ENCODE measurements around the gene FGF12.
A peak's percentile ranks its signal among the peaks of the same experiment; 100 is the strongest.

FGF12 gene

DNA sequence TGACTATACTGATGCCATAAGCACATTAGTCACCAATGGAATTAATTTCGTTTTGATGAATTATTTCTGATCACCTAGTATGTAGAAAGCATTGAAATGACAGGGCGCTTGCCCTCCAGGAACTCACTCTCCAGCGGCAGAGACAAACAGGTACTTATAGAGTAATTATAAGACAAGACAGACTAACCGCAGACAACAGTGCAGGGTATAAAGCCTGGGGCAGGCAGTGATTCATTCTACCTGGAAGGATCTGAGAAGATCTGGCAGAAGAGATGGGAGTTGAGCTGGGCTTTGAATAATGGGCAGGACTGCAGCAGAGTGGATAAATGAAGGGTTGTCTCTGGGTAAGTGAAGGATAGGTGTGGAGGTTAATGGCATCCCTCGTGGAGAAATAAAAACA lies 331.8 kb downstream of the FGF12 start:
- Histone ChIP-seq H3K18ac (ENCODE audit: low read length) (no peak overlapping the region), H3K27me3 (ENCODE audit: insufficient read depth, low read length) (no peaks in the 10 kb centered on the region), H3K4me3 (ENCODE audit: low read depth, low read length) (no peak overlapping the region), H2AK5ac (ENCODE audit: low read length) (no peak overlapping the region), H2BK12ac (ENCODE audit: low read length) (no peak overlapping the region), H4K8ac (ENCODE audit: low read depth, low read length) (no peak overlapping the region), H3K9ac (ENCODE audit: low read length) (no peak overlapping the region), H4K12ac (ENCODE audit: low read depth, low read length) (no peak overlapping the region), H2BK5ac (ENCODE audit: low read depth, low read length, poor library complexity) (no peak overlapping the region), H3K27ac (ENCODE audit: low read depth, low read length) (no peak overlapping the region), H2BK120ac (ENCODE audit: insufficient read depth, low read length, poor library complexity) (no peak overlapping the region), H3K36me3 (ENCODE audit: control insufficient read depth in 1 of 2, insufficient read depth in 2 of 2, low read length in 2 of 2) (no peaks in the 10 kb centered on the region), H3K14ac (ENCODE audit: low read length) (no peak overlapping the region), H3K4me2 (ENCODE audit: low read length) (no peak overlapping the region), H3K23ac (ENCODE audit: low read length) (no peak overlapping the region), H3K79me2 (ENCODE audit: control insufficient read depth, insufficient read depth, low read length, poor library complexity) (no peaks in the 10 kb centered on the region), H3K9me3 (ENCODE audit: insufficient read depth, low read depth, low read length) (no peaks in the 10 kb centered on the region), H4K91ac (ENCODE audit: low read depth, low read length) (no peak overlapping the region), H3K4ac (ENCODE audit: low read depth, low read length) (no peak overlapping the region), H2AFZ (ENCODE audit: insufficient read depth, low read length, poor library complexity) (no peak overlapping the region), H3K4me1 (ENCODE audit: control insufficient read depth in 1 of 2, insufficient read depth in 2 of 2, low read length in 2 of 2) (no peaks in the 10 kb centered on the region), H3K79me1 (ENCODE audit: low read length) (no peaks in the 10 kb centered on the region)
- WGBS (ENCODE audit: extremely low coverage, insufficient coverage, insufficient read length) = no CpG with 5 or more reads among the region's 5 CpGs
- DNase-seq = peak in 1 of 2 donors; percentile 48

DNA sequence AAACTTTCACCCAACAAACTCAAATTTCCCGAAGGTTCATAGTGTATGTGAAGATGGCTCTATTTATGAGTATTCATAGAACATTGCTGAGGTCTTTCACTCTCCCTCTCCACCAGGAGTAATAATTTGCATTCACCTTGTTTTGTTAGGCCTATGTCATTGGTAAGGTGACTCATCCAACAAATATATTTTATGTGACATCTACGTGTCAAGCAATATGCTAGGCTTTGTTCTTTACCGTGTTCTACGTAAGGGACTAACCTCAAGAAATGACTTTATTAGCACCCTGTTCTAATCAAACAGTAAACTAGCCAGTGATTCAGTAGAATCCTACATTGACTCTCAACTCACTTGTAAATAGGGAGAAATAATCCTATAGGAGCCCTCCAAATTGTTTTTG lies 334.4 kb downstream of the FGF12 start:
- peaks cover 0 to 2% of the 10 kb centered on the region in 2 experiments for H3K4me1 ChIP-seq (ENCODE audit: control insufficient read depth in 1 of 2, insufficient read depth in 2 of 2, low read length in 2 of 2)
- no peaks in the 10 kb centered on the region for H3K27me3 ChIP-seq (ENCODE audit: insufficient read depth, low read length)
- no peak overlapping the region for H3K14ac ChIP-seq (ENCODE audit: low read length)
- H3K18ac ChIP-seq (ENCODE audit: low read length) = no peak overlapping the region
- no peak overlapping the region for H4K8ac ChIP-seq (ENCODE audit: low read depth, low read length)
- no peak overlapping the region for H3K4ac ChIP-seq (ENCODE audit: low read depth, low read length)
- no peak overlapping the region for H3K4me3 ChIP-seq (ENCODE audit: low read depth, low read length)
- no peak for DNase-seq
- no peak overlapping the region for H3K23ac ChIP-seq (ENCODE audit: low read length)
- H2AK5ac ChIP-seq (ENCODE audit: low read length) = no peak overlapping the region
- no peaks in the 10 kb centered on the region for H3K9me3 ChIP-seq (ENCODE audit: insufficient read depth, low read depth, low read length)
- H2BK5ac ChIP-seq (ENCODE audit: low read depth, low read length, poor library complexity) = no peak overlapping the region
- no peaks in the 10 kb centered on the region for H3K79me2 ChIP-seq (ENCODE audit: control insufficient read depth, insufficient read depth, low read length, poor library complexity)
- no peak overlapping the region for H3K9ac ChIP-seq (ENCODE audit: low read length)
- no peak overlapping the region for H3K27ac ChIP-seq (ENCODE audit: low read depth, low read length)
- no peaks in the 10 kb centered on the region for H3K36me3 ChIP-seq (ENCODE audit: control insufficient read depth in 1 of 2, insufficient read depth in 2 of 2, low read length in 2 of 2)
- no peak overlapping the region for H2BK12ac ChIP-seq (ENCODE audit: low read length)
- H4K12ac ChIP-seq (ENCODE audit: low read depth, low read length) = no peak overlapping the region
- H3K79me1 ChIP-seq (ENCODE audit: low read length) = no peaks in the 10 kb centered on the region
- no peak overlapping the region for H4K91ac ChIP-seq (ENCODE audit: low read depth, low read length)
- H3K4me2 ChIP-seq (ENCODE audit: low read length) = no peak overlapping the region
- whole genome bisulfite sequencing (ENCODE audit: extremely low coverage, insufficient coverage, insufficient read length) = no CpG with 5 or more reads among the region's 4 CpGs
- no peak overlapping the region for H2AFZ ChIP-seq (ENCODE audit: insufficient read depth, low read length, poor library complexity)
- H2BK120ac ChIP-seq (ENCODE audit: insufficient read depth, low read length, poor library complexity) = no peak overlapping the region

GRCh38 chr3:192382861-192383260 lies 344.5 kb downstream of the FGF12 start:
- no peak overlapping the region for H2BK12ac ChIP-seq (ENCODE audit: low read length)
- no peaks in the 10 kb centered on the region for H3K36me3 ChIP-seq (ENCODE audit: control insufficient read depth in 1 of 2, insufficient read depth in 2 of 2, low read length in 2 of 2)
- H3K79me1 ChIP-seq (ENCODE audit: low read length) = no peaks in the 10 kb centered on the region
- no peak overlapping the region for H4K8ac ChIP-seq (ENCODE audit: low read depth, low read length)
- H2AFZ ChIP-seq (ENCODE audit: insufficient read depth, low read length, poor library complexity) = no peak overlapping the region
- no peak overlapping the region for H3K4ac ChIP-seq (ENCODE audit: low read depth, low read length)
- no peak overlapping the region for H4K12ac ChIP-seq (ENCODE audit: low read depth, low read length)
- H2BK5ac ChIP-seq (ENCODE audit: low read depth, low read length, poor library complexity) = no peak overlapping the region
- H3K27ac ChIP-seq (ENCODE audit: low read depth, low read length) = no peak overlapping the region
- H3K27me3 ChIP-seq (ENCODE audit: insufficient read depth, low read length) = no peaks in the 10 kb centered on the region
- H3K79me2 ChIP-seq (ENCODE audit: control insufficient read depth, insufficient read depth, low read length, poor library complexity) = no peaks in the 10 kb centered on the region
- no peak overlapping the region for H3K9ac ChIP-seq (ENCODE audit: low read length)
- no peak overlapping the region for H3K14ac ChIP-seq (ENCODE audit: low read length)
- no peaks in the 10 kb centered on the region for H3K9me3 ChIP-seq (ENCODE audit: insufficient read depth, low read depth, low read length)
- H3K4me1 ChIP-seq (ENCODE audit: control insufficient read depth in 1 of 2, insufficient read depth in 2 of 2, low read length in 2 of 2) = no peaks in the 10 kb centered on the region
- no peak overlapping the region for H3K23ac ChIP-seq (ENCODE audit: low read length)
- DNase-seq = no peak
- no CpG with 5 or more reads among the region's 2 CpGs for WGBS (ENCODE audit: extremely low coverage, insufficient coverage, insufficient read length)
- H3K18ac ChIP-seq (ENCODE audit: low read length) = no peak overlapping the region
- no peak overlapping the region for H3K4me3 ChIP-seq (ENCODE audit: low read depth, low read length)
- no peak overlapping the region for H3K4me2 ChIP-seq (ENCODE audit: low read length)
- H2BK120ac ChIP-seq (ENCODE audit: insufficient read depth, low read length, poor library complexity) = no peak overlapping the region
- H4K91ac ChIP-seq (ENCODE audit: low read depth, low read length) = no peak overlapping the region
- H2AK5ac ChIP-seq (ENCODE audit: low read length) = no peak overlapping the region

DNA sequence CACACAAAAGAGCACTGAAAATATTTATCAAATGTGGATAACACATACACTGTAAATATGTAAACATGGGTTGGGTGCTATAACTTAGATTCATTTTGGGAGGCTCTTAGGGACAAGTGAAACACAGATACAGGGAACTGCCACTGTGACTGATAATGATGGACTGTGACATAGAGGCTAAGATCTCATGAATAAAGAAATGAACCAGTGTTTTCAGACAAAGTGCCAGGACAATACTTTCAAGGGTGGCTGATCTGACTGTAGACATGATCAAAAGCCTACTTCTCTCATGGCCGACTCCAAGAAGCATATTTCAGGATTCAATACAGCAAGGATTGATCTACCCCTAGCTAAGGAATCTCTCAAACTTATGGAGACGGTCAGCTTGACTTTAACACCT lies 353.8 kb downstream of the FGF12 start:
- no peak overlapping the region for H3K27ac ChIP-seq (ENCODE audit: low read depth, low read length)
- H3K27me3 ChIP-seq (ENCODE audit: insufficient read depth, low read length) = no peaks in the 10 kb centered on the region
- no CpG with 5 or more reads among the region's 2 CpGs for WGBS (ENCODE audit: extremely low coverage, insufficient coverage, insufficient read length)
- H3K4me1 ChIP-seq (ENCODE audit: control insufficient read depth in 1 of 2, insufficient read depth in 2 of 2, low read length in 2 of 2) = no peaks in the 10 kb centered on the region
- no peak overlapping the region for H3K4me2 ChIP-seq (ENCODE audit: low read length)
- no peak overlapping the region for H3K14ac ChIP-seq (ENCODE audit: low read length)
- no peaks in the 10 kb centered on the region for H3K79me1 ChIP-seq (ENCODE audit: low read length)
- H2BK120ac ChIP-seq (ENCODE audit: insufficient read depth, low read length, poor library complexity) = no peak overlapping the region
- no peak overlapping the region for H2AFZ ChIP-seq (ENCODE audit: insufficient read depth, low read length, poor library complexity)
- H4K12ac ChIP-seq (ENCODE audit: low read depth, low read length) = no peak overlapping the region
- no peaks in the 10 kb centered on the region for H3K9me3 ChIP-seq (ENCODE audit: insufficient read depth, low read depth, low read length)
- H4K91ac ChIP-seq (ENCODE audit: low read depth, low read length) = no peak overlapping the region
- no peak overlapping the region for H3K4ac ChIP-seq (ENCODE audit: low read depth, low read length)
- H3K9ac ChIP-seq (ENCODE audit: low read length) = no peak overlapping the region
- H3K36me3 ChIP-seq (ENCODE audit: control insufficient read depth in 1 of 2, insufficient read depth in 2 of 2, low read length in 2 of 2) = no peaks in the 10 kb centered on the region
- H3K23ac ChIP-seq (ENCODE audit: low read length) = no peak overlapping the region
- DNase-seq = no peak
- no peak overlapping the region for H2BK12ac ChIP-seq (ENCODE audit: low read length)
- H3K4me3 ChIP-seq (ENCODE audit: low read depth, low read length) = no peak overlapping the region
- no peak overlapping the region for H2BK5ac ChIP-seq (ENCODE audit: low read depth, low read length, poor library complexity)
- H3K79me2 ChIP-seq (ENCODE audit: control insufficient read depth, insufficient read depth, low read length, poor library complexity) = no peaks in the 10 kb centered on the region
- no peak overlapping the region for H2AK5ac ChIP-seq (ENCODE audit: low read length)
- no peak overlapping the region for H4K8ac ChIP-seq (ENCODE audit: low read depth, low read length)
- H3K18ac ChIP-seq (ENCODE audit: low read length) = no peak overlapping the region
